GM19023 (cell line): ENCODE data around the gene DUS1L.
"Not testable (repeated sequence)": the region's sequence is repeated elsewhere in the genome, so short reads cannot be mapped to it uniquely, and the experiment has no call there.

Experiments
- ATAC-seq: cut with Tn5 transposase; IDR thresholded peaks from one replicate; pipeline ENCODE4 v1.9.1; 2021; ENCODE audit warnings: mild to moderate bottlenecking, moderate library complexity; ENCODE audit not compliant: unreplicated experiment

Gene DUS1L

DNA sequence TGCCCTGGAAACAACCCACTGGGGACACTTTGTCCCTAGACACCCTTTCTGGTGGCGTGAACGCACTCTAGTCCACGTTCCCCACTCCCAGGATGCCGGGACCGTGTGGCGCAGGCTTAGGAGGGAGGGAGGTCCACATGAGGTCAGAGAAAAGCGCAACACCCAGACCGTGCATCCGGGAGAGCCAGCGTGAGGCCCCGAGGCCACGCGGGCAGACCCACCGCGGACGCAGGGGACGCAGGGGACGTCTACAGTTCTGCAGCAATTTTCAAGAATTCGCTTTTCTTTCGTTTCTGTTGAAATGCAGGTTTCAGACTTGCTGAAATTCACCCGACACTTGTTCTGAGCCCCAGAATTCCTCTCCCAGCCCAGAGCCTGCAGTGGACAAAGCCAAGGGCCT is 18.7 kb downstream of the DUS1L start:
- ATAC-seq = no peak

DNA sequence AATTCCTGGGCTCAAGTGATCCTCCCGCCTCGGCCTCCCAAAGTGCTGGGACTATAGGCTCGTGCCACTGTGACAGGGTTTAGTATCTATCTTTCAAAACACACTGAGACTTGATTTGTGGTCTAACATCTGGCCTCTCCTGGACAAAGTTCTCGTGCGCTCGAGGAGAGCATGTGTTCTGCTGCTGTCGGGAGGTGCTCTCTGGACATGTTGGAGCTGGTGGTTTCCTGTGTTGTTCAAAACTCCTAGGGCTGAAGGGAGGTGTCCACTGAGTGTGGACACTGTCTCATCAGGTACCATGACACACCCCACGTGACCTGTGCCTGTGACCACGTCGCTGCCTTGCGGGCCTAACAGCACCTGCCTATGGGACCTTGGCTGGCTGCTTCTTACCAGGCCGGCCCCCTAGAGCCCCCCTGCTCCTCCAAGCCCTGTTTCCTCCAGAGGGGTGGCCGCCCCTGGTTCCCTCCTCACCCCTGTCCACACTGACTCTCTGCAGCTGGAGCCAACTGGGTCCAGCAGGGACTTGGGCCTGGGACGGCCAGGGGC is 19.6 kb downstream of the DUS1L start:
- no peak for ATAC-seq

DNA sequence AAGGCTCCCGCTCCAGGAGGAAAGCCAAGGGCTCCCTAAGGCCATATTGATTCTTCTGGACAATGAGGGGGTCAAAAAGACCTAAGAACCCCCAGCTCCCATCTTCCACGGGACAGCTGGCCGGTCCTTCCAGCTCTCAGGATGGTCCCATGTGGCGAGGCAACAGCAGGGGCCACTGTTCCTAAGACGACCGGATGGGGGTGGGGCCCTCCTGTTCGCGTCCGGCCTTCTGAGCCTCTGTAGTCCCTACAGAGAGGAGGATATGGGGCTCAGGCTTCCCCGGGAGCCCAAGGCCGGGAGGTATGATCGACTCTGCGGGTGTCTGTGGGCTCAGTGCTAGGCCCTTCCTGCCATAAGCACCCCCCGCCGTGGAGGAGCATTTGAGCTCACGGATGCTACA is 22.1 kb downstream of the DUS1L start:
- ATAC-seq = no peak

DNA sequence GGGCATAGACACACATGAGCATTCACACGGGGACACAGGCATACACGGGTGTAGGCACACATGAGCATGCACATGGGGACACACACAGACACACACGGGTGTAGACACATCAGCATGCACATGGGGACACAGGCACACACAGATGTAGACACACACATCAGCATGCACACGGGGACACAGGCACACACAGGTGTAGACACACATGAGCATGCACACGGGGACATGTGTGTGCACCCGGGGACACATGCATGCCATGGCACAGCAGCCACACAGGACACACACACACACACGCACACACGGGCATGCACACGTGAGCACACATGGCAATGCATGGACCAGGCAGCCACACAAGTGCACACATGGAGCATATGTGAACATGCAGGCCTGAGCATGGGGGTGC is 23.0 kb downstream of the DUS1L start:
- ATAC-seq = no peak

DNA sequence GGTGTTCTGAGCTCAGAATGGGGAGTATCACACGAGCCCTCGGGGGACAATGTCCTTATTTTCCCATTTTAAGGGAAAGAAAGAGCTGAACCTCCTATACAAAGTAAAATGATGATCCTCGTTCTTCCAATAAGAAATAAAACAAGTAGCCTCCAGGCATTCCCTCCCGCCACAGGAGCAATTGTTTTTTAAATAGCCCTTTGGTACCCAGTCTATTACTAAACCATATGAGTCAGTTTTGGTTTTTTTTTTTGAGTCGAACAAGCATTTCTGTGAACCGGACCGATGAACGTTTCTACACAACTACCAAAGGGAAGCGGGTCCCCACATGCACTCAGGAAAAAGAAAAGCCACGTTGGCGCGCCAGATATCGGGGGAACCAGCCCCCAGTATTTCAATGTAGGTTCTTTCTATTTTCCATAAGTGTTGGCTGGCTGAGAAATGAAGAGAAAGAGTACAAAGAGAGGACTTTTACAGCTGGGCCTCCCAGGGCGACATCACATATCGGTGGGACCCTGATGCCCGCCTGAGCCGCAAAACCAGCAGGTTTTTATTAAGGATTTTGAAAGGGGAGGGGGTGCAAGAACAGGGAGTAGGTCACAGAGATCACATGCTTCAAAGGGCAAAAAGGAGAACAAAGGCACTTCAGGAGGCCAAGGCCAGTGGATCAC is 24.3 kb downstream of the DUS1L start:
- ATAC-seq = no peak

DNA sequence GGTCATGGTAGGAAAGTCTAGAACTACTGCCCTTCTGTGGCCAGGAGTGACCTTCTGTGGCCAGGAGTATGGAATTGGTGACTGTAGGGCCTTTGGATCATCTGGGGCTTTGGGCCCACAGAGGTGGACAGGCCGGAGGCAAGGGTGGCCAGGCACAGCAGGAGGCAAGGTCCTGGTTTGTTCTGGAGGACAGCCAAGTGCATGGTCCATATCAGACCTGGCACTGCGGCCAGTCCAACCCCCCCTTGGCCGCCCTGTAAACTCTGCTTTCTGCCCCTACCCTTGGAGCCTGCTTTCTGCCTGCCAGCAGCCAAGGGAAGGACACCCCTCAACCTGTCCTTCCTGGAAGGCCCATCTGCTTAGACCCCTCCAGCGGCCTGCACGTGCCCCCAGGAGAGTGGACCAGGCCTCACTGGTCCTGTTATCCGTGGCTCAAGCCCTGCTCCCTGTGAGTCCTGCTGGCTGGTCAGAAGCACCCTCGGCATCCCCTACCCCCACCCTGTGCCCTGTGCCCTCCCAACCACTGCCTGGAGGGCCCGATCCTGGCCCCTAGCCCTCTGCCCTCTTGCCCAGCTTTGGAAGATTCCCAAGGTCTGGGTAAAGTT is 25.8 kb downstream of the DUS1L start:
- ATAC-seq = no peak

DNA sequence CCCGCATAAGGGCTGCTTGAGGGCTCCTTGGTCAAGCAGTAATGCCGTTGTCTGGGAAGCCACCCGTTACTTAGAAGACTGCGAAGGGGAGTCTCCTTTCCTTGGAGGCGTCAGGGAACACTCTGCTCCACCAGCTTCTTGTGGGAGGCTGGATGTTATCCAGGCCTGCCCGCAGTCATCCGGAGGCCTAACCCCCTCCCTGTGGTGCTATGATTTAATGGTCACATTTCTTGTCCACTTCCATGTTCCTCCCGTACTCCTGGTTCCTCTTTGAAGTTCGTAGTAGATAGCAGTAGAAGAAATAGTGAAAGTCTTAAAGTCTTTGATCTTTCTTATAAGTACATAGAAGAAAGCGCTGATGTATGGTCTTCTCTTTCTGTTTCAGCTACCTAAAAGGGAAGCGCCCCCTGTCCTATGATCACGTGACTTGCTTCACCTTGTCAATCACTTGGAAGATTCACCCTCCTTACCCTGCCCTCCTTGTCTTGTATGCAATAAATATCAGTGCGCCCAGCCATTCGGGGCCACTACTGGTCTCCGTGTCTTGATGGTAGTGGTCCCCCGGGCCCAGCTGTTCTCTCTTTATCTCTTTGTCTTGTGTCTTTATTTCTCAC is 26.7 kb downstream of the DUS1L start:
- not testable (repeated sequence) for ATAC-seq

DNA sequence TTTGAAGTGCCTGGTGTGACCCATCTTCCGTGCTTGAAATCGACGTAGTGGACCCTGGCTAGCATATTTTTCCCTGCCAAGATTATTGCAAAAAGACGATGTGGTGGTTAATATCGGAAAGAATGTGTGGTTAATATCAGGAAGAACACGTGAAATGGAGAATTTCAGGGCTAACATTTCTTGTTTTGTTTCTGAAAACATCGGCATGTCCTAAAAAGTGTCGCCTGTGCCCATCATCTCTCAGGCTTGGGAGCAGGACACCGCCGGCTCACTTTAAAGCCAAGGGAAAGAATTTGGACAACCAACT is 27.8 kb downstream of the DUS1L start:
- no peak for ATAC-seq

DNA sequence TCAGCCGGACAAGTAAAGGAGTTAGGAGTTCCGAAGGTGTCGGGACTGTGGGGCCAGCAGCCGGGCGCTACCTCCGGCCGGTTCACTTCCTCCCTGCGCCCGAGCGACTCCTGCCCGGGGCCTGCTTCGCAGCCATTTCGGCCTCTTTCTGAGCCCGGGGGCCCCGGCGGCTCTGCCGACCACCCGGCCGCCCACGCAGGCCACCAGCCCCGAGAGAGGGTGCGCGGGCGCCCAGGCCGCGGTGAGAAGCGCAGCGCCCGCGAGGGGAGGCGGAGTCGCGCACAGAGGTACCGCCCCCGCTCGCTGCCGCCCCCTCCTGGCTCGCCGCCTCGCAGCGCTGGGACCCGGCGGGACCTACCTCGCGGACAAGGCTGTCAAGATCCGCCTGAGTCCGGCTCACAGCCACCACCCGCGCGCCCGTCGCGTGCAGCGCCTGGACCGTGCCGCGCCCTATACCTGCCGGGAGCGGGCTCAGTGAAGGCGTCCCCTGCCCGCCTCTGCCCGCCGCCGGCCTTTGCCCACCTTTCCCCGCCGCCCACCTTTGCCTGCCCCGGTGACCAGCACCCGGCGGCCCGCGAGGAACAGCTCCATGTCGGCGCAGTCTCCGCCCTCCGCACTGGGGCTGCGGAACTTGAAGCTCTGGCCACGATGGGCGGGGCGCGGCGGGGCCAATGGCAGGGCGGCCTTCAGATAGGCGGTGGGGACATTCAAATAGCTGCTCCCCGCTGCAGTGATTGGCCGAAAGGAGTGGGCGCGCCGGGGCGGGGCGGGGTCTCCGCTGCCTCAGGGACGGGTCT is 28.3 kb downstream of the DUS1L start, which contains the start of gene DCXR:
Gene DCXR (minus strand): TSS at position 606 of the 797 bp plus-strand sequence. CDS start 15 bp downstream, at position 591.
- peak; percentile 85 for ATAC-seq

DNA sequence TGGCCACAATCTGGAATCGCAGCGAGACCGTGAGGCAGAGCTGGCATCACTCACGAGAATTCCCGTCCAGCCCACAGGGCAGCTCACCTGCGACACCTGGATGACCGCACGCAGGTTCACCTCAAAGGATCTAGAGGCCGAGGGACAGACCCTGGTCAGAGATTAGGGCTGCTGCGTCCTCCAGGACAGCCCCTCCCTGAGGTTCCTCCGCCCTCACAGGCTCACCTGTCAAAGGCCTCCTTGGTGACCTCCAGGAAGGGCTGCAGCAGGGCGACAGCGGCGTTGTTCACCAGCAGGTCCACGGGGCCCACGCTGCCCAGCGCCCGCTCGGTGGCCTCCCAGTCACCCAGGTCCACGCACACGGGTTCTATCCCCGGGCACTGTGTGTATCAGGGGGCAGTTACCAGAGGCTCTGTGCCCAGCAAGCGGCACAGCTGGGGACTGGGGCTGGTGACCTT is 28.9 kb downstream of the DUS1L start:
- no peak for ATAC-seq

DNA sequence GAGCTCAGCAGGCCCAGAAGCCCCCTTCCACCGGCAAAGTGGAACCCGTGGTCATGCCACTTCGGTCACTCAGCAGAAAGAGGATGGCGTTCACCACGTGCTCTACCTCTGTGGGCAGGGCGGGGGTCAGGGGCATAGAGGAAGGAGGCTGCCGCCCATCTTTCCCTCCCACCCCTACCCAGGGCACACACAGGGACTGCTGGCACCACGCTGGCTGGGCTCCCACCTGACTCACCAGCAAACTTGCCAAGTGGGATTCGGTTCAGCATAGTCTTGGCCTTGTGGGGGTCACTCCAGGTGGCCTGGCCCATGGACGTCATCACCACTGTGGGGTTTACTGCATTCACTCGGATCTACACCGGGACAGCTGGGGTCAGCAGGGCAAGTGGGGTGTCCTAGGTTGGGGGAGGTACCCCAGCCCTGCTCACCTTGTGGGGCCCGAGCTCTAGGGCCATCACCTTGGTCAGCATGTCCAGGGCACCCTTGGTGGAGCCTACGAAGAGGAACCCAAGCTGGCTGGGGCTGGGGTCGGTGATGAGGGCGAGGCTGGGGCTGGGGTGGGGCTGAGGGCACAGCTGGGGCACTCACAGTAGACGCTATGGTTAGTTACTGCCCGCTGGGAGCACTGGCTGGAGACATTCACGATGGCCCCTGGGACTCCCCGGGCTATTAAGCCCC is 29.5 kb downstream of the DUS1L start:
- ATAC-seq = no peak

DNA sequence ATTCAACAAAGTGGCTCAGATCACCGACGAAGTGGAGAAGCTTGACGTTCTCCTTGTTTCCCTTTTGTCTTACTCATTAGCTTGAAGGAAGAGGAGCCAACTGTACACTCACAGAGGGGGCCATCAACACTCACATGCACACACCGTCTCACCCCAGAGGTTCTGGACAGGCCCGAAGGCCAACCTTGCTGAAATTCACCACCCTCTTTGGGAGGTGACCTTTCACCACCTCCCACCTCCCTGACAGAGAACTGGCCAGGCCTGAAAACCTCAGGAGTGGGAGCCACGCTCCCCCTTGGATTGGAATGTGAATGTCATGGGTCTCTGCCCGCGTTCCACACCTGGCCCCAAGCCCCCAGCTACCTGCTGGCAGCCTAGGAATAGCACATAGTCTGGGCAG is 30.1 kb downstream of the DUS1L start:
- ATAC-seq = no peak

DNA sequence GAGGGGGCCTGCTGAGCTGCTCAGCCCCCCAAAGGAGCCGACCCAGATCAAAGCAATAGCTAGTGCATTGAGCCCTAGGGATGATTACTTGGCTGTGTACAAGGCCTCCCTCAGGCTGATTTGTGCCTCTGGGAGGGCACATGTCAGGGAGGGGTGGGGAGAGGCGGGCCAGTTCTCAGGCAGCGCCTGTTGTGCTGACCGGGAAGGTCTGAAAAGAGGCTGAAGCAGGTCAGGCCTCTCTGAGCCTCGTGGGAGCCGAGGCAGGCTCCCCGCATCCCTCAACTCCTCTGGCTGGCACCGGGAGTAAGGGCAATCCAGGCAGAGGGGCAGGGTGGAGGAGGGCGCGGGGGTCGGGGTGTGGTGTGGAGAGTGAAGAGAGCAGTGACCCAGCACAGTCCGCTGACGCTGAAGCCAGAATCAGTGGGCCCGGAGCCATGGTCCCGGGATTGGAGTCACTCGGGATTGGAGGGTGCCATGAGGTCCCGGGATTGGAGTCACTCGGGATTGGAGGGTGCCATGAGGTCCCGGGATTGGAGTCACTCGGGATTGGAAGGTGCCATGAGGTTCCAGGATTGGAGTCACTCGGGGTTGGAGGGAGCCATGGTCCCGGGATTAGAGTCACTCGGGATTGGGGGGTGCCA is 31.1 kb downstream of the DUS1L start:
- ATAC-seq = no peak

DNA sequence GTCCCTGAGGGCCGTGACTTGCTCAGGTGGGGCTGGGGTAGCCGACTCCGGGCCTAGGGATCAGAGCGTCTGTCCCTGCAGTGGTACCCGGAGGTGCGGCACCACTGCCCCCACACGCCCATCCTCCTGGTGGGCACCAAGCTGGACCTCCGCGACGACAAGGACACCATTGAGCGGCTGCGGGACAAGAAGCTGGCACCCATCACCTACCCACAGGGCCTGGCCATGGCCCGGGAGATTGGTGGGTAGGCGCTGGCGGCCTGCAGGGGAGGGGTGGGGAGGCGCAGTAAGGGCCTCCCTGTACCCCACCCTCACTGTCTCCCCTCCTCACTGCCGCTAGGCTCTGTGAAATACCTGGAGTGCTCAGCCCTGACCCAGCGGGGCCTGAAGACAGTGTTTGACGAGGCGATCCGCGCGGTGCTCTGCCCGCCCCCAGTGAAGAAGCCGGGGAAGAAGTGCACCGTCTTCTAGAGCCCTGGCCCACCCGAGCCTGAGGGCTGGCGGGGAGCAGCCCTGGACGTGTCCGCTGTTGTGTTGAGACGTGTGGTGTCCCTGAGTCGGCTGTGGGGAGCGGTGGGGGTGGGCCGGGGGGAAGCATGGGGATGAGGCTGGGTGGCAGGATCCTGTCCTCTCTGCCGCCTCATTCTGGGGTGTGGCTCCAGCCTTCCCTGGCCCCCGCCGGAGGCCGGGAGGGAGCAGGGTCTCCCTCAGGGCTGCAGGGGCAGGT is 32.1 kb downstream of the DUS1L start:
- ATAC-seq = no peak

DNA sequence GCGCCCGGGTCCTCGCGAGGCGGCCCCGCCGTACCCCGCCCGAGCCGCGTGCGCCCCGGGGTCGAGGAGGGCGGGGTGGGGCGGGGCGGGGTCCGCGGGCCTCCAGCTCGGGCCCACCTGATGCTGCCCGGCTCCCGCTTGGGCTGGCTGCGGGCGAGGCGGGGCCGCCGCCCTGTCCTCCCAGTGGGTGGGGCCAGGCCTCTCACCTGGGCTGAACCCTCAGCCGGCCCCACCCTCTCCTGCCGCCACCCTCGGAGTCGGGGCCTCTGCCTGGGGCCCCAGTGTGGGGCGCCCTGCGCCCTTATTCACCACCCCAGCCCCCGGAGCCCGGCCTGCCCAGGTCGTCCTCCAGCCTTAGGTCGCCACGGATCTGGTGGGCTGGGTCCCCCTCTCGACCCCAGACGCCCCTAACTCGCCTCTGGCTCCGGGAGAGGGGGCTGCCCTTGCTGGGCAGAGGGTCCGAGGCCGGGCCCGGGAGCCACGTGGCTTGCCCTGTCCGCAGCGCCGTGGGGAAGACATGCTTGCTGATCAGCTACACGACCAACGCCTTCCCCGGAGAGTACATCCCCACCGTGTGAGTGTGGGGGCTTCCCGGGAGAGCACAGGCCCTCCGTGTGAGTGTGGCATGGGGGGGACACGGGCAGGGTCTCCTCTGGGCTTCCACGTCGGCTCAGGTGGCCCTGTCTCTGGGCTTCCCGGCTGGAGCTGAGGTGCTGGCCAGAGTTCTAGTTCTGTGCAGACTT is 33.5 kb downstream of the DUS1L start:
- ATAC-seq = no peak

DNA sequence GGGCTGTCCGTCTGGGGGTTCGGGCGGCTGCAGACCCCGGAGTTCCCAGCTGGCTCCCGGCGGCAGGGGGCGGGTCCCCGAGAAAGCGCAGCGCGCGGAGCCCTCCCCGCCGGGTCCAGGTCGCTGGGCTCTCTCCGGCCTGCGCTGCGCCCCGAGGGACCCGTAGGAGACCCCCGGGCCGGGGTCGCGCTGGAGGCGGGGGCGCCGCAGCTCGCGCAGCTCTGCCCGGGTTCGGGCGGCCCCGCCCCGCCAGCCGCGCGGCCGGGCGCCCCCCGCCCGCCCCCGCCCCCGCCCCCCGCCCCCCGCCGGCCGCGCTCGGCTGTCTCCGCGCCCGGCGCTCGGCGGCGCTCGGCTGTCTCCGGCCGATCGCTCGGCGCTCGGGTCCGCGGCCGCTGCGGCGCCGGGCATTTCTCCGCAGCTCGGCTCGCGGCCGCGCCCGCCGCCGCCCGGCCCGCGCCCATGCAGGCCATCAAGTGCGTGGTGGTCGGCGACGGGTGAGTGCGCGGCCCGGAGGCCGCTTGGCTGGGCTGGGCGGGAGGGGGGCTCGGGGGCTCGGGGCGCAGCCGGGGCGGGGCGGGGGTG is 34.2 kb downstream of the DUS1L start, which contains the start of gene RAC3:
Gene RAC3 (plus strand): TSS at position 376 of the 582 bp plus-strand sequence. CDS start 84 bp downstream, at position 460.
- ATAC-seq = no peak

DNA sequence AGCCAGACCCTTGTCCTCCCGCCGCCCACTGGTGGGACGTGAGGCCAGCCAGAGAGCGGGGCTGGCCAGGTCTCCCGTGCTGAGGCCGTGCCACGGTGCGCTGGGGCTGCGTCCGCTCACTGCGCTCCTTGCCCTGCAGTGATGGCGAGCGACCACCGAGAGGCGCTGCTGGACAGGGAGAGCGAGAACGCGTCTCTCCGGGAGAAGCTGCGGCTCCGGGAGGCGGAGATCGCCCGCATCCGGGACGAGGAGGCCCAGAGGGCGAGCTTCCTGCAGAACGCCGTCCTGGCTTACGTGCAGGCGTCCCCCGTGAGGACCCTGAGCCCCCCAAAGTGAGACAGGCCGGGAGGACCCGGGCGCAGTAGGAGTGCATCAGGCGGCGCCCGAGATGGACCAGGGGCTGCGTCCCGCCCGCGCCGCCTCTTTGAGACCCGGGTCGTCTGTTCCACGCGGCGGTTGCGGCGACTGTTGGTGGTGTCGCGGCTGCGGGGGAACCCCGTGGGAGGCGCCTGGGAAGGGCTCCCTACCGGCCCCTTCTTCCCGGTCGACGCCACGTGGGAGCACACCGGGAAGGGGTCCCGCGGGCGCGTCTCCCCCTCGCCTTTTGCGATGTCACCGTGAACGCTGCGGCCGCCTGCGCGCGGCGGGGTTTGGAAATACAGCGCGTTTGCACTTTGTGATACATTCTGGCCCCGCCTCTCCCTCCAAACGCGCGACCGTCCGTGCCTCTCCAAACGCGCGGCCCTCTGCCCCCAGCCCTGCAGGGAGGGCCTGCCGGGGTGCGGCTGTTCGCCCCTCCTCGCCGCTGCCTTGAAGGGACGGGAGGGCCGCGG is 34.9 kb downstream of the DUS1L start:
- ATAC-seq = peak; percentile 43
